Erythroblast (primary cell): ENCODE data around the gene CAMK1G.

Experiments
- GATA1 ChIP-seq: IDR thresholded peaks from 2 replicates; pipeline ENCODE4 v1.6.1; 2011; ENCODE audit warnings: low read depth, mild to moderate bottlenecking, control low read depth, low read length, moderate library complexity
- POLR2A ChIP-seq: IDR thresholded peaks from 2 replicates; pipeline ENCODE4 v1.6.1; 2011; ENCODE audit warnings: mild to moderate bottlenecking, low read length

DNA sequence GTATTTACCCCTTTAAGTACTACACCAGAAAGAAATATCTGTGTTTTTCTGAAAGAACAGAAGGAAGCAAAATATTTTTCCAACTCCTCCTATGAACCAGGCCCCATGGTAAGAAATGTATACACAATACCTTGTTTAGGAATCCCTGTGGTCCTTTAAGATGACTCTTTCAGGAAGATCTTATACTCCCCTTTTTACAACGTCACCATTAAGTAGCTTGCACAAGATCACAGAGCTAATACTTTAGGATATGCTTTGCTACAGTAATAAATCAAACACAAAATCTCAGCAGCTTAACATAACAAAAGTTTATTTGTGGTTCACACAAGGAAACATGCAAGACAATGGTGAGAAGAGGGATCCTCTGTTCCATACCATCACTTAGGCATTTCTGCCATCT lies 77.6 kb downstream of the CAMK1G start:
- no peak for TF ChIP-seq POLR2A
- no peak for TF ChIP-seq GATA1
